HCT116 (cell line): Measurements from ENCODE around the gene FAM81A. TPM values are rescaled to one million over a fixed set of nuclear protein-coding genes. Genes with fewer than 3 reads are reported as not detected.

ENCODE experiments used
- ATAC-seq: fragments of 200-7000 bp; cut with Tn5 transposase; 2 replicates; pipeline ENCODE4 v1.9.1; 2020; ENCODE audit warnings: mild to moderate bottlenecking, moderate library complexity
- BruUV-seq: library from RNA; stranded (reverse); fragments of 400-500 nt; replicated peaks from 2 replicates; lab custom pipeline; 2021; lab: Mats Ljungman, UMichigan
- CTCF ChIA-PET: fragments of 300-600 bp; sonication (Branson Sonifier 250); formaldehyde crosslinking; loops from one replicate; lab custom pipeline; 2021; ENCODE audit warnings: antibody characterized with exemption; lab: Charles Lee
- POLR2A ChIA-PET: fragments of 300-600, 350-600 bp; sonication (Branson Sonifier 250); formaldehyde crosslinking; loops from one replicate; lab custom pipeline; 2021; ENCODE audit warnings: antibody characterized with exemption; lab: Charles Lee
- RAD21 ChIA-PET, 2 experiments: fragments of 300-600 bp; sonication (Branson Sonifier 250); formaldehyde crosslinking; loops; one replicate each; lab custom pipeline; 2023; ENCODE audit warnings: low total read pairs in 2 of 2; ENCODE audit not compliant: uncharacterized antibody in 2 of 2, unreplicated experiment in 2 of 2, low non-redundant PET in 1 of 2; lab: Charles Lee
- DNase-seq: peaks from one replicate; pipeline ENCODE4 v3.0.0-alpha.2; 2010; ENCODE audit warnings: low read depth, low spot score
- H2AFZ ChIP-seq: fragments of 200-600 bp; shearing (Covaris generic), sonication (generic); 2 replicates; pipeline ENCODE4 v1.6.1; 2017; ENCODE audit warnings: low read depth, mixed run types, mixed read lengths, antibody characterized with exemption, low read length; ENCODE audit not compliant: poor library complexity, severe bottlenecking
- H3K27ac ChIP-seq: 2 replicates; pipeline ENCODE4 v1.5.1; 2012; ENCODE audit warnings: low read depth, low read length
- H3K27me3 ChIP-seq: fragments of 200-600 bp; sonication (generic); 2 replicates; pipeline ENCODE4 v1.6.1; 2016; ENCODE audit warnings: mixed run types, low read length, mixed read lengths; ENCODE audit not compliant: insufficient read depth
- H3K36me3 ChIP-seq, 2 experiments: fragments of 200-500 bp in 1 of 2; fragments of 200-600 bp in 1 of 2; sonication (Bioruptor generic) in 1 of 2; sonication (generic) in 1 of 2; 2 replicates each; pipeline versions ENCODE4 v1.5.1 to v1.6.1; 2014 to 2016; ENCODE audit warnings: low read length in 2 of 2, inconsistent platforms in 1 of 2, mixed read lengths in 1 of 2, mixed run types in 1 of 2; ENCODE audit not compliant: insufficient read depth in 2 of 2, control insufficient read depth in 1 of 2
- H3K4me1 ChIP-seq, 2 experiments: fragments of 200-600 bp in 1 of 2; sonication (generic) in 1 of 2; 2 replicates each; pipeline versions ENCODE4 v1.5.1 to v1.6.1; 2012 to 2017; ENCODE audit warnings: low read length in 2 of 2, inconsistent platforms in 1 of 2, mild to moderate bottlenecking in 1 of 2, mixed read lengths in 1 of 2, mixed run types in 1 of 2, moderate library complexity in 1 of 2; ENCODE audit not compliant: insufficient read depth in 2 of 2, control insufficient read depth in 1 of 2
- H3K4me2 ChIP-seq: fragments of 200-600 bp; sonication (generic); 2 replicates; pipeline ENCODE4 v1.6.1; 2017; ENCODE audit warnings: mixed run types, low read length, mixed read lengths
- H3K4me3 ChIP-seq, 2 experiments: fragments of 200-600 bp in 1 of 2; sonication (generic) in 1 of 2; replicated peaks in 1 of 2; 2 replicates each; pipeline ENCODE4 v1.5.1; 2011 to 2016; ENCODE audit warnings: low read length in 2 of 2, control low read depth in 1 of 2, low read depth in 1 of 2, mild to moderate bottlenecking in 1 of 2, mixed read lengths in 1 of 2, mixed run types in 1 of 2
- H3K79me2 ChIP-seq: fragments of 200-600 bp; sonication (generic); 2 replicates; pipeline ENCODE4 v1.6.1; 2017; ENCODE audit warnings: mild to moderate bottlenecking, mixed run types, low read length, moderate library complexity, mixed read lengths; ENCODE audit not compliant: insufficient read depth
- H3K9ac ChIP-seq: fragments of 200-600 bp; sonication (generic); 2 replicates; pipeline ENCODE4 v1.6.1; 2016; ENCODE audit warnings: low read length, mixed read lengths
- H3K9me2 ChIP-seq: fragments of 200-600 bp; sonication (generic), shearing (Covaris generic); 2 replicates; pipeline ENCODE4 v1.6.1; 2017; ENCODE audit warnings: mixed run types, mild to moderate bottlenecking, moderate library complexity; ENCODE audit not compliant: insufficient read depth
- H3K9me3 ChIP-seq, 2 experiments: fragments of 200-500 bp in 1 of 2; fragments of 200-600 bp in 1 of 2; sonication (Bioruptor generic) in 1 of 2; sonication (generic) in 1 of 2; 2 replicates each; pipeline ENCODE4 v1.6.1; 2014 to 2017; ENCODE audit warnings: low read length in 2 of 2, mixed read lengths in 2 of 2, inconsistent platforms in 1 of 2, low read depth in 1 of 2, mild to moderate bottlenecking in 1 of 2, mixed run types in 1 of 2, moderate library complexity in 1 of 2; ENCODE audit not compliant: control insufficient read depth in 1 of 2, insufficient read depth in 1 of 2
- H4K20me1 ChIP-seq: fragments of 200-600 bp; sonication (generic), shearing (Covaris generic); 2 replicates; pipeline ENCODE4 v1.6.1; 2017; ENCODE audit warnings: mixed run types, mild to moderate bottlenecking, moderate library complexity; ENCODE audit not compliant: insufficient read depth
- ATF3 ChIP-seq: IDR thresholded peaks from 2 replicates; pipeline ENCODE4 v1.6.1; 2012
- CBX3 ChIP-seq: IDR thresholded peaks from 2 replicates; pipeline ENCODE4 v1.6.1; 2012; ENCODE audit warnings: low read depth
- CEBPB ChIP-seq: IDR thresholded peaks from 2 replicates; pipeline ENCODE4 v1.6.1; 2012; ENCODE audit warnings: low read depth
- CTCF ChIP-seq, 3 experiments: fragments of 200-600 bp in 1 of 3; sonication (generic) in 1 of 3; IDR thresholded peaks in 2 of 3; conservative IDR thresholded peaks in 1 of 3; 2 replicates each; pipeline ENCODE4 v1.5.1; 2012 to 2017; ENCODE audit warnings: low read depth in 2 of 3, low read length in 2 of 3, antibody characterized with exemption in 1 of 3, borderline replicate concordance in 1 of 3, control low read depth in 1 of 3, mild to moderate bottlenecking in 1 of 3, mixed read lengths in 1 of 3, mixed run types in 1 of 3, moderate library complexity in 1 of 3; ENCODE audit not compliant: insufficient read depth in 1 of 3
- EGR1 ChIP-seq: IDR thresholded peaks from 2 replicates; pipeline ENCODE4 v1.6.1; 2012; ENCODE audit warnings: low read depth
- ELF1 ChIP-seq: IDR thresholded peaks from 2 replicates; pipeline ENCODE4 v1.6.1; 2012; ENCODE audit warnings: low read depth, borderline replicate concordance
- EZH2phosphoT487 ChIP-seq: fragments of 200-600 bp; IDR thresholded peaks from 2 replicates; pipeline ENCODE4 v1.6.1; 2018; ENCODE audit warnings: antibody characterized with exemption, borderline replicate concordance
- FOSL1 ChIP-seq: IDR thresholded peaks from 2 replicates; pipeline ENCODE4 v1.6.1; 2012; ENCODE audit warnings: low read depth
- JUND ChIP-seq: IDR thresholded peaks from 2 replicates; pipeline ENCODE4 v1.6.1; 2012
- POLR2A ChIP-seq: IDR thresholded peaks from 2 replicates; pipeline ENCODE4 v1.7.0; 2011; ENCODE audit warnings: borderline replicate concordance; ENCODE audit not compliant: insufficient read depth, insufficient read length; ENCODE audit errors: extremely low read depth
- POLR2AphosphoS5 ChIP-seq: IDR thresholded peaks from 2 replicates; pipeline ENCODE4 v1.6.1; 2011; ENCODE audit warnings: mild to moderate bottlenecking, low read depth, low read length, moderate library complexity
- RAD21 ChIP-seq: IDR thresholded peaks from 2 replicates; pipeline ENCODE4 v1.6.1; 2012; ENCODE audit warnings: low read depth, mild to moderate bottlenecking
- SIN3A ChIP-seq: IDR thresholded peaks from 2 replicates; pipeline ENCODE4 v1.6.1; 2012; ENCODE audit warnings: low read depth
- SP1 ChIP-seq: IDR thresholded peaks from 2 replicates; pipeline ENCODE4 v1.6.1; 2012; ENCODE audit warnings: low read depth
- SRF ChIP-seq: IDR thresholded peaks from 2 replicates; pipeline ENCODE4 v1.6.1; 2012; ENCODE audit warnings: low read depth
- TCF7L2 ChIP-seq: IDR thresholded peaks from 2 replicates; pipeline ENCODE4 v1.7.0; 2011; ENCODE audit warnings: borderline replicate concordance, inconsistent platforms; ENCODE audit not compliant: insufficient read depth, insufficient read length; ENCODE audit errors: extremely low read depth
- ZNF274 ChIP-seq: fragments of 200-500 bp; sonication (Bioruptor generic); IDR thresholded peaks from 2 replicates; pipeline ENCODE4 v1.6.1; 2014; ENCODE audit warnings: mild to moderate bottlenecking, low read depth, low read length, inconsistent platforms
- intact Hi-C: fragments of 100-400 bp; cut with micrococcal nuclease; formaldehyde crosslinking; loops from 2 replicates; pipeline ENCODE4 v1.10.0; 2022
- total RNA-seq: library from RNA; stranded (reverse); gene quantifications from one replicate; pipeline ENCODE4 v1.2.1, GENCODE V29; 2021; ENCODE audit not compliant: unreplicated experiment
- TF ChIP-seq, protein P1 (sequence below): IDR thresholded peaks from 2 replicates; pipeline ENCODE4 v1.6.1; 2011; ENCODE audit warnings: mild to moderate bottlenecking, low read length, moderate library complexity; ENCODE audit not compliant: insufficient replicate concordance; ENCODE audit errors: extremely low read depth
- TF ChIP-seq, protein P2 (sequence below): IDR thresholded peaks from 2 replicates; pipeline ENCODE4 v1.6.1; 2012; ENCODE audit warnings: low read depth
- TF ChIP-seq, protein P3 (sequence below): IDR thresholded peaks from 2 replicates; pipeline ENCODE4 v1.6.1; 2012

The FAM81A gene
- total RNA-seq, 1 experiment from 2014 or later, result 6.6 TPM

- H2AFZ ChIP-seq, result no peak overlapping the region
- no peak overlapping the region for H3K9ac ChIP-seq
- no peaks in the 10 kb centered on the region for H3K27me3 ChIP-seq
- DNase-seq (no peak), ATAC-seq (no peak)
- POLR2A ChIA-PET, result no interaction called here
- RAD21 ChIA-PET, result no interaction called here
- no peak overlapping the region for H3K4me2 ChIP-seq
- BruUV-seq, result no TSS peak
- no peaks in the 10 kb centered on the region for H4K20me1 ChIP-seq
- H3K9me2 ChIP-seq, result no peaks in the 10 kb centered on the region
- no peaks in the 10 kb centered on the region for H3K36me3 ChIP-seq
- no peak overlapping the region for H3K4me3 ChIP-seq
- intact Hi-C loops, result no loop called here
- CTCF ChIA-PET, result no interaction called here
- no peak for TF ChIP-seq CEBPB
- no peak for TF ChIP-seq JUND
- no peak for TF ChIP-seq ELF1
- no peak for TF ChIP-seq TCF7L2
- TF ChIP-seq POLR2AphosphoS5, result no peak
- TF ChIP-seq, protein P1, sequence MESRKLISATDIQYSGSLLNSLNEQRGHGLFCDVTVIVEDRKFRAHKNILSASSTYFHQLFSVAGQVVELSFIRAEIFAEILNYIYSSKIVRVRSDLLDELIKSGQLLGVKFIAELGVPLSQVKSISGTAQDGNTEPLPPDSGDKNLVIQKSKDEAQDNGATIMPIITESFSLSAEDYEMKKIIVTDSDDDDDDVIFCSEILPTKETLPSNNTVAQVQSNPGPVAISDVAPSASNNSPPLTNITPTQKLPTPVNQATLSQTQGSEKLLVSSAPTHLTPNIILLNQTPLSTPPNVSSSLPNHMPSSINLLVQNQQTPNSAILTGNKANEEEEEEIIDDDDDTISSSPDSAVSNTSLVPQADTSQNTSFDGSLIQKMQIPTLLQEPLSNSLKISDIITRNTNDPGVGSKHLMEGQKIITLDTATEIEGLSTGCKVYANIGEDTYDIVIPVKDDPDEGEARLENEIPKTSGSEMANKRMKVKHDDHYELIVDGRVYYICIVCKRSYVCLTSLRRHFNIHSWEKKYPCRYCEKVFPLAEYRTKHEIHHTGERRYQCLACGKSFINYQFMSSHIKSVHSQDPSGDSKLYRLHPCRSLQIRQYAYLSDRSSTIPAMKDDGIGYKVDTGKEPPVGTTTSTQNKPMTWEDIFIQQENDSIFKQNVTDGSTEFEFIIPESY, result no peak
- TF ChIP-seq FOSL1, result no peak
- no peak for TF ChIP-seq ZNF274
- TF ChIP-seq SRF, result no peak
- no peak for TF ChIP-seq EGR1
- no peak for TF ChIP-seq ATF3
- no peak for TF ChIP-seq EZH2phosphoT487
- TF ChIP-seq, protein P2, sequence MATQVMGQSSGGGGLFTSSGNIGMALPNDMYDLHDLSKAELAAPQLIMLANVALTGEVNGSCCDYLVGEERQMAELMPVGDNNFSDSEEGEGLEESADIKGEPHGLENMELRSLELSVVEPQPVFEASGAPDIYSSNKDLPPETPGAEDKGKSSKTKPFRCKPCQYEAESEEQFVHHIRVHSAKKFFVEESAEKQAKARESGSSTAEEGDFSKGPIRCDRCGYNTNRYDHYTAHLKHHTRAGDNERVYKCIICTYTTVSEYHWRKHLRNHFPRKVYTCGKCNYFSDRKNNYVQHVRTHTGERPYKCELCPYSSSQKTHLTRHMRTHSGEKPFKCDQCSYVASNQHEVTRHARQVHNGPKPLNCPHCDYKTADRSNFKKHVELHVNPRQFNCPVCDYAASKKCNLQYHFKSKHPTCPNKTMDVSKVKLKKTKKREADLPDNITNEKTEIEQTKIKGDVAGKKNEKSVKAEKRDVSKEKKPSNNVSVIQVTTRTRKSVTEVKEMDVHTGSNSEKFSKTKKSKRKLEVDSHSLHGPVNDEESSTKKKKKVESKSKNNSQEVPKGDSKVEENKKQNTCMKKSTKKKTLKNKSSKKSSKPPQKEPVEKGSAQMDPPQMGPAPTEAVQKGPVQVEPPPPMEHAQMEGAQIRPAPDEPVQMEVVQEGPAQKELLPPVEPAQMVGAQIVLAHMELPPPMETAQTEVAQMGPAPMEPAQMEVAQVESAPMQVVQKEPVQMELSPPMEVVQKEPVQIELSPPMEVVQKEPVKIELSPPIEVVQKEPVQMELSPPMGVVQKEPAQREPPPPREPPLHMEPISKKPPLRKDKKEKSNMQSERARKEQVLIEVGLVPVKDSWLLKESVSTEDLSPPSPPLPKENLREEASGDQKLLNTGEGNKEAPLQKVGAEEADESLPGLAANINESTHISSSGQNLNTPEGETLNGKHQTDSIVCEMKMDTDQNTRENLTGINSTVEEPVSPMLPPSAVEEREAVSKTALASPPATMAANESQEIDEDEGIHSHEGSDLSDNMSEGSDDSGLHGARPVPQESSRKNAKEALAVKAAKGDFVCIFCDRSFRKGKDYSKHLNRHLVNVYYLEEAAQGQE, result no peak
- TF ChIP-seq SIN3A, result no peak
- TF ChIP-seq RAD21, result no peak
- TF ChIP-seq POLR2A, result no peak
- no peak for TF ChIP-seq SP1
- TF ChIP-seq CBX3, result no peak
- TF ChIP-seq, protein P3, sequence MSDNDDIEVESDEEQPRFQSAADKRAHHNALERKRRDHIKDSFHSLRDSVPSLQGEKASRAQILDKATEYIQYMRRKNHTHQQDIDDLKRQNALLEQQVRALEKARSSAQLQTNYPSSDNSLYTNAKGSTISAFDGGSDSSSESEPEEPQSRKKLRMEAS, result no peak
- TF ChIP-seq CTCF (IDR thresholded peaks at IDR 0.05 in 2 of 3, conservative IDR thresholded peaks at IDR 0.05 in 1 of 3; ENCODE audit: borderline replicate concordance in 1 of 3, insufficient read depth in 1 of 3, low read depth in 2 of 3, low read length in 2 of 3), result no peak
- H3K9me3 ChIP-seq, result no peaks in the 10 kb centered on the region
- no peaks in the 10 kb centered on the region for H3K79me2 ChIP-seq
- H3K27ac ChIP-seq, result no peak overlapping the region
- H3K4me1 ChIP-seq, result peaks cover 0 to 7% of the 10 kb centered on the region in 2 experiments; a peak in 2 of 4 replicates
Observed at GRCh38 chr15:59392299-59392698, 45.7 kb upstream of the FAM81A start.
